NCI-H1092 (cell line): ENCODE data around the gene C14orf119.
A peak's percentile ranks its signal among the peaks of the same experiment; 100 is the strongest.

ENCODE experiments used
- DNase-seq: peaks from one replicate; lab custom pipeline; 2025; lab: John Stamatoyannopoulos, UW

C14orf119 gene

DNA sequence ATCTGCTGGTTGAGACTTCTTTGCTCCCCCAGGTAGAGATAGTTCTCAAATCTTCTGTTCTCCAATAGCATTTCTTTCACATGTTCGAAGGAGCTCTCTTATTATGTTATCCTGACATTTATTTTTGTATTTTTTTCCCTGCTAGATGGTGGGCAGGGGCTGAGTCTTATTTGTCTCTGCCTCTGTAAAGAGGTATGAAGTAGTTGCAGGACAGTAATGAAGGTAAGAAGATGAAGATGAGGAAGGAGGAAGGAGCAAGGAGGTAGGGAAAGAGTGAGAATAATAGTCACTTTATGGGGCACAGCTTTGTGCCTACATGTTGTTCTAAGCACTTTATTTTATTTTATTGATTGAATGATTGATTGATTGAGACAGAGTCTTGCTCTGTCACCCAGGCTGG is 14.5 kb downstream of the C14orf119 start:
- no peak for DNase-seq

- DNase-seq: no peak
These were observed 15.5 kb downstream of the C14orf119 start for GRCh38 chr14:23110579-23111365.

GRCh38 chr14:23112359-23113178 is 17.3 kb downstream of the C14orf119 start:
- no peak for DNase-seq

DNA sequence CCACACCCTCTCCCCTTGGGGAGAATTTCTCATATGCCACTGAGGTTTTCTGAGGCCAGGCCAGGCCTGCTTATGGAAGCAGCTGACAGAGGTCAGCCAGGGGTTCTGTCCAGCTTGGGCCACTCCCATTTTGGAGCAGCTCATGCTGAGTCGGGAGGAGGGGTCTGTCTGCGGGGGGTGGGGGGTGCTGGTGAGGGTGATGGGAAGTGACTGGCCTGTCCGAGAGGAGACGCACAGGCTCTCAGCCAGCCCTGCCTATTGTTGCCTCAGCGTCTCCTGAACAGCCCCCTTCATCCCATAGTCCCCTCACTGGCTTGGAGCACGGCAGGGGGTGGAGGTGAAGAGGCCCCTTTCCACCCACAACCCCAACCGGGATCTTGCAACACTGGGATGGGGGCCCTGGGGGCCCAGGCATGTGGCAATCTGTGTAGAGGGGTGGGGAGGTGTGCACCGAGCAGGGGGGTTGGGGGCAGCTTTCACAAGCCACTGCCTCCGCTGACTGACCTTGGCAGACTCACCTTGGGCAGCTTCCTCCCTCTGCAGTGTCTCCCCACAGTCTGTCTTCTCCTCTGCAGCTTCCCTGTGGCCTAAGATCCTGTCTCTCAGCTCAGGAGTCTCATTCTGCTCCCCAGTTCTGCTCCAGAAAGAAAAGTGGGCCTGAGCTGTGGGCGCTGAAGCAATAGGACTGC is 18.3 kb downstream of the C14orf119 start:
- DNase-seq: no peak

- no peak for DNase-seq
These were observed 18.8 kb downstream of the C14orf119 start for GRCh38 chr14:23114120-23114458.

- DNase-seq: no peak
These were observed 19.3 kb downstream of the C14orf119 start for GRCh38 chr14:23114669-23115038.

DNA sequence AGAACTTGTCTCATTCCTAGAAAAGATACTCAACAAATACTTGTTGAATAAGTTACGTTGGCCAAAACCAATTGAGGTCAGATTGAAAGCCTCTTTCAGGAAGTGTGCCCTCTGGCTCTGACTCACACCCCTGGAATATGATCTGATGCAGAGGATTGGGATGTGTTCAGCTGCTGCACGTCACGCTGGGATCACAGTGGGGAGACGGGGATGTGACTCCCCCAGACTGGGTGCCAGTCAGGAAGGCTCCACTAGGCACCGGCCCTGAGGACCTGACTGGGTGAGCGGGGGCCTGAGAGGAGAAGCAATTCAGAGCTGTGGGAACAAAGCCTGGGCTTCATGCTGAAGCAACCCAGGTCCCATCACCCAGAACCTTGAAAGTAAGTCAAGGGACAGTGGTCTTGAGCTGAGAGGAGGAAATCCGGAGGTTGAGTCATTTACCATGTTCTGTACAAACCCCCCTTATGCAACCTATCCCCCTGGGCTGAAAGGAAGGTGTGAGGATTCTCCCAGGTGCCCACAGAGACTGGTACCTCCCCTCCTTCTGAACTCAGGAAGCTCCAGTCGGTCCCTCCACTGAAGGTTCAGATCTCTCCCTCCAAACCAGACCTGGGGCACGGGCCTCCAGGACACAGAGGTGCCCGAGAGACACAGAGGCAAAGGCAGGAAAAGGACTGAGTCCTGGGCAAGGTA is 19.9 kb downstream of the C14orf119 start:
- no peak for DNase-seq

GRCh38 chr14:23115918-23116317 is 20.6 kb downstream of the C14orf119 start:
- DNase-seq: no peak

GRCh38 chr14:23117371-23118020 is 22.2 kb downstream of the C14orf119 start:
- no peak for DNase-seq

GRCh38 chr14:23118506-23119362 is 23.4 kb downstream of the C14orf119 start, which contains the start of gene CEBPE:
TSS of gene CEBPE (minus strand) at chr14:23119255. CDS start at chr14:23119091, 164 bp downstream.
- no peak for DNase-seq

- no peak for DNase-seq
These were observed 24.3 kb downstream of the C14orf119 start for GRCh38 chr14:23119363-23120327.

DNA sequence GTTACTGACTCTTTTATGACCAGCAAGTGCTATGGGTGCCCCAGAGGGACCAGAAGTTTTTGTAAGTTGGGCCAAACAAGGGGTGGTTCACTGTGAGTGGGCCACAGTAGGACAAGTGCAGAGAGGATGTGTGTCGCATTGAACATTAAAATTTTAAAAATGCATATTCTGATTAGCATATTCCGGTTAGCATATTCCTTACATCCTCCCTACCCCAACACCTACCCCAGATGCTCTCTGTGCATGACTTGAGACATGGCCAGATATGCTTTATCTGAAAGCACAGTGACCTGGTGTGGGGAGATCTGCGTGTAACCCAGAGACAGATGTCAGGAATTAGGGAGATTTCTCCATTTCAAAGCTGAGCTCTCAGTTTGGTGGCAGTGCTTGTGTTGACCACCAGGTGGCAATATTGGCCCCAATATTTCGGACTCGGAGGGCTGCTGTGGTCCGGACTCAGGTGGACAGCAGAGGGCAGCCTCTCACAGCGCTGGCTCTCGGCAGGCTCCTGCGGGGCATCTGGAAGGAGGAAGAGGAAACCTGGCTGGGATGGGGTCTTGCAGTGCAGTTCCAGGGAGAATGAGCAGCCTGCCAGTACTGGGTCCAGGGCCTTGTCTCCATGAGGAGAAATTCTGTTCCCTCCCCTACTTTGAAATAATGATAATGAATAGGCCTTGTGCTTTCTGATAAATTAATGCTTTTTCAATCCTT is 25.4 kb downstream of the C14orf119 start:
- peak; percentile 79 for DNase-seq

GRCh38 chr14:23121361-23121771 is 26.1 kb downstream of the C14orf119 start:
- no peak for DNase-seq

DNA sequence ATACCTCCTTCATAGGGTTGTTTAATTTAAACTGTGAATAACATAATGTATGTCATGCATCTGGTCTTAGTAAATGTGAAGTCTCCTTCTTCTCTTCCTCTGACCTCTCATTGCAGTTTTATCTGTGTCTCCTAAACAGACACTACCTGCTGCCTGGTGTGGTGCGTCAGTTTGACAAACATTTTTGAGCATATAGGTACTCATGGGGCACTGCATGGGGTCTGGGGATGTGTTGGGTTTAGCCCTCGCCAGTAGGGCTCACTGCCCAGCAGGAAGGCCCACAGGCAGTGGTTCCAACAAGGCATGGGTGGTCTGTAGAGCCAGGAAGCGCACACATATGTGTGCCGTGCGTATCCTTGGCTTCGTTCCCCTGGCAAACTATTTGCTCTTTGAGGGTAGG is 26.8 kb downstream of the C14orf119 start:
- DNase-seq: no peak

- no peak for DNase-seq
These were observed 28.1 kb downstream of the C14orf119 start for GRCh38 chr14:23123419-23123818.

DNA sequence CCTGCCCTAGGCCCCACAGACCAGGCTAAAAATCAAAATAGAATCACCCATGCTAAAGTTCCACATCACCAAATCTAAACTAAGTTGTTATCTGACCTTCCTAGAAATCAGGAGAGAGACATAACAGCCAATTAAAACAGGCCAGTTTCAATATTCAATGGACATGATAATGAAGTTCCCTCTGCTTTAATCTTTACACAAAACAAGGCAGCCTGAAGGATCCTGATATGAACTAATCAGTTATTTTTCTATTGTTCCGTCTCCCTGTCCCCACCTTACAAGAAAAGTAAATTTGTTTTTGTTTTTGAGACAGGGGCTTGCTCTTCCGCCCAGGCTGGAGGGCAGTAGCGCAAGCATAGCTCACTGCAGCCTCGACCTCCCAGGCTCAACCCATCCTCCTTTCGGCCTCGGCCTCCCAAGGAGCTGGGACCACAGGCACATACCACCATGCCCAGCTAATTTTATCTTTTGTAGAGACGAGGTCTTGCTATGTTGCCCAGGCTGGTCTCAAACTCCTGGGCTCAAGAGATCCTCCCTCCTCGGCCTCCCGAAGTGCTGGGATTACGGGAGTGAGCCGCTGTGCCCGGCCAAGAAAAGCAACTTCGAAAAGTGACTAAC is 29.1 kb downstream of the C14orf119 start:
- no peak for DNase-seq

DNA sequence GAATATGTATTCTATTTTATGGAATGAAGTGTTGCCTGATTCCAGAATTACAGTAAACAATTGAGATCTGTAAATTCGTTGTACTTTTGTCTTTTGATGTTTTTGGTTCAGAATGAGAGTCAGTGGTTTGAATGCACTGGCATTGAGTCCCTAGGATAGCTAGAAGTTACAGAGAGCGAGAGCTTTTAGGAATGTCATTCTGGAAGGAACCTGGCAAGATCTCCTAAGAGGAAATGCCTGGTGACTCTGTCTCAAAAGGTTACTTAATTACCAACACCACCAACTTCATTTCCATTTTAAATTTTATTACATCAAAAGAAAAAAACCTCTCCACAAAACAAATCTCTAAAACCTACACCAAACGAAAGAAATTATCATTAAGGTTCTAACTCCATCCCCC is 29.7 kb downstream of the C14orf119 start:
- no peak for DNase-seq

- no peak for DNase-seq
These were observed 30.7 kb downstream of the C14orf119 start for GRCh38 chr14:23125933-23126524.
